ENCODE results near the gene PLAC8L1.

DNA sequence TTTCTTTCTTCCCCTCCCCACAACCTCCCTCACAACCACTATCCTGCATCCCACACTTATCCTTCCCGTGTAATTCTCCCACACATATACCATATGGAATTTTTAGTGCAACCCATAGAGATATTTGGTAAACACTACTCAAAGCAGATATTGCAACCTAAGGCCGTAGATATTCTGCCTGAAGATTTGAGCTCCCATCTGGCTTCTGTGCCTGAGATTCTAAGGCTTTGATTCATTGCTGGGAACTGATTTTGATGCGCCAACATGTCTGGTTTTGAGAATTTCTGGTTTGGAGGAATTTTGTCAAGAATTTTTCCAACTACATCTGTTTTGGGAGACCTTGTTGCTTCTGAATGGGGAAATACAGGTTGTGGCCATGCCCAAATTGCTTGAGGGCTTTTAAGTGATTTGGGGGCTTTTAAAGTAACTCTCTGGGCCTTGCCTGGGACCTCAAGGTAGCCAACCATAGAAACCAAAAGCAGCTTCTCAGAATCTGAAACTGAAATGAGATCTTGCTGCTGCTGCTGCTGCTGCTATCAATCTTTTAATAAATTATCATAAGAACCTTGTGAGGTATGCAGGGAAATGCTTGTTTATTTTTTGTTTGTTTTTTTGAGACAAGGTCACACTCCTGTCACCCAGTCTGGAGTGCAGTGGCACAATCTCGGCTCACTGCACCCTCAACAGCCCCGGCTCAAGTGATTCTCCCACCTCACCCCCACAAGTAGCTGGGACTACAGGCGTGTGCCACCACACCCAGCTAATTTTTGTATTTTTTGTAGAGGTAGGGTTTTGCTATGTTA is 36.2 kb downstream of the PLAC8L1 start:
- TF ChIP-seq MAFK (IDR thresholded peaks at IDR 0.05; ENCODE audit: low read depth, low read length) (no peak), SMC3 (IDR thresholded peaks at IDR 0.05; ENCODE audit: low read depth, low read length) (no peak)
- TF ChIP-seq, protein P1, sequence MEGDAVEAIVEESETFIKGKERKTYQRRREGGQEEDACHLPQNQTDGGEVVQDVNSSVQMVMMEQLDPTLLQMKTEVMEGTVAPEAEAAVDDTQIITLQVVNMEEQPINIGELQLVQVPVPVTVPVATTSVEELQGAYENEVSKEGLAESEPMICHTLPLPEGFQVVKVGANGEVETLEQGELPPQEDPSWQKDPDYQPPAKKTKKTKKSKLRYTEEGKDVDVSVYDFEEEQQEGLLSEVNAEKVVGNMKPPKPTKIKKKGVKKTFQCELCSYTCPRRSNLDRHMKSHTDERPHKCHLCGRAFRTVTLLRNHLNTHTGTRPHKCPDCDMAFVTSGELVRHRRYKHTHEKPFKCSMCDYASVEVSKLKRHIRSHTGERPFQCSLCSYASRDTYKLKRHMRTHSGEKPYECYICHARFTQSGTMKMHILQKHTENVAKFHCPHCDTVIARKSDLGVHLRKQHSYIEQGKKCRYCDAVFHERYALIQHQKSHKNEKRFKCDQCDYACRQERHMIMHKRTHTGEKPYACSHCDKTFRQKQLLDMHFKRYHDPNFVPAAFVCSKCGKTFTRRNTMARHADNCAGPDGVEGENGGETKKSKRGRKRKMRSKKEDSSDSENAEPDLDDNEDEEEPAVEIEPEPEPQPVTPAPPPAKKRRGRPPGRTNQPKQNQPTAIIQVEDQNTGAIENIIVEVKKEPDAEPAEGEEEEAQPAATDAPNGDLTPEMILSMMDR (conservative IDR thresholded peaks at IDR 0.05; ENCODE audit: low read depth, low read length): no peak

All from IMR-90 (cell line).